Embryonic facial prominence (tissue), 1 donor: ENCODE data around the gene DHX40.
A peak's percentile ranks its signal among the peaks of the same experiment; 100 is the strongest.
"Not testable (repeated sequence)": the region's sequence is repeated elsewhere in the genome, so short reads cannot be mapped to it uniquely, and the experiment has no call there.

Experiments
- DNase-seq: peaks from one replicate; pipeline ENCODE4 v3.0.0-alpha.2; 2016; ENCODE audit errors: extremely low spot score

Gene DHX40, protein sequence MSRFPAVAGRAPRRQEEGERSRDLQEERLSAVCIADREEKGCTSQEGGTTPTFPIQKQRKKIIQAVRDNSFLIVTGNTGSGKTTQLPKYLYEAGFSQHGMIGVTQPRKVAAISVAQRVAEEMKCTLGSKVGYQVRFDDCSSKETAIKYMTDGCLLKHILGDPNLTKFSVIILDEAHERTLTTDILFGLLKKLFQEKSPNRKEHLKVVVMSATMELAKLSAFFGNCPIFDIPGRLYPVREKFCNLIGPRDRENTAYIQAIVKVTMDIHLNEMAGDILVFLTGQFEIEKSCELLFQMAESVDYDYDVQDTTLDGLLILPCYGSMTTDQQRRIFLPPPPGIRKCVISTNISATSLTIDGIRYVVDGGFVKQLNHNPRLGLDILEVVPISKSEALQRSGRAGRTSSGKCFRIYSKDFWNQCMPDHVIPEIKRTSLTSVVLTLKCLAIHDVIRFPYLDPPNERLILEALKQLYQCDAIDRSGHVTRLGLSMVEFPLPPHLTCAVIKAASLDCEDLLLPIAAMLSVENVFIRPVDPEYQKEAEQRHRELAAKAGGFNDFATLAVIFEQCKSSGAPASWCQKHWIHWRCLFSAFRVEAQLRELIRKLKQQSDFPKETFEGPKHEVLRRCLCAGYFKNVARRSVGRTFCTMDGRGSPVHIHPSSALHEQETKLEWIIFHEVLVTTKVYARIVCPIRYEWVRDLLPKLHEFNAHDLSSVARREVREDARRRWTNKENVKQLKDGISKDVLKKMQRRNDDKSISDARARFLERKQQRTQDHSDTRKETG

DNA sequence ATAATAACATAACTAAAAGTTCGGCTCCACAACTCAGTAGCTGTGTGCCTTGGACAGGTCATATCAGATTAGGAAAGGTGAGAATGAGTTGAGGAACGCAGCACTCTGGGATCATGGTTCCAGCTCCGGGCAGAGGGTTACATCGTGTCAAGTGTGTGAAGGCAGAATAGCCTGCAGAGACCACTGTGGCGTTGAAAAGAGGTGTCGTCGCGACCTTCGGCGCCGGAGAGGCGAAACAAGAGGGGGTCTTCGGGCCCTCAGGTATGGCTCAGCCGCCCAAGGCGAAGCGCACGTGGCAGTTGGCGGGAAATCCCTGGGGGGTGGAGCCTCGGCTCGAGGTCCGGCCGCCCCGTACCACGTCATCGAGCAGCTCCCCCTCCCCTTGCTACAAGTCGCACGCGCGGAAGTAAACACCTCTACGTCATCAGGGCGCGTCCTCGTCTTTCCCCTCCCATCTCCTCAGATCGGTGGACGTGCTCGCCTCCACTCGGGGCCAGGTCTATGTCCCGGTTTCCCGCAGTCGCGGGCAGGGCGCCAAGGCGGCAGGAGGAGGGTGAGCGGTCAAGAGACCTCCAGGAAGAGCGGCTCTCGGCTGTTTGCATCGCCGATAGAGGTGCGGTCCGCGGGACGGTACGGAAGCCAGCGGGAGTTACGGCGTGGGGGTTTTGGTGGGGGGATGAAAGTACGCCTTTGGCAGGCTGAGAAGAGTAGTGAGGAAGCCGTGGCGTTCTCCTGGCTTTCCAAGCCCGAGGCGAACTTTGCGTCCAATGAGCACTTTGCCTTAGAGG lies at the start of gene DHX40:
DHX40 (plus strand) TSS at position 440 of the 788 bp plus-strand sequence; CDS start at position 502, 62 bp downstream.
- DNase-seq: peak; percentile 96

DNA sequence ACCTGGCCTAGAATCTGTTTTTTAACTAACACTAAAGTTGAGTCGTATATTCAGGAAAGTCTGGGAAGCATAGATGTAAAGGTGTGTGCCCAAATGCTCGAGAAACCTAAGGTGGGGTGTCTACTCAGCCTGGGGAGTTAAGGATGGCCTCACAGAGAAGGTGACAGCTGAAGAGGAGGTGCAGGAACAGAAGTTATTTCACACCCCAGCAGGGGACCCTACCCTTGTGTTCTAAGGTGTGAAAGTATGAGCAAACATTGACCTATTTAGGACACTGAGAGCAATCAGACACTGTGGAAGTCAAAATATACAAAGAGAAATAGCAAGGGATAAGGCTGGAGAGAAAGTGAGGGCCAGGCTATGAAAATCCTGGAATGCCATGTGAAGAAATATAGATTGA lies 49.0 kb upstream of the DHX40 start:
- no peak for DNase-seq

DNA sequence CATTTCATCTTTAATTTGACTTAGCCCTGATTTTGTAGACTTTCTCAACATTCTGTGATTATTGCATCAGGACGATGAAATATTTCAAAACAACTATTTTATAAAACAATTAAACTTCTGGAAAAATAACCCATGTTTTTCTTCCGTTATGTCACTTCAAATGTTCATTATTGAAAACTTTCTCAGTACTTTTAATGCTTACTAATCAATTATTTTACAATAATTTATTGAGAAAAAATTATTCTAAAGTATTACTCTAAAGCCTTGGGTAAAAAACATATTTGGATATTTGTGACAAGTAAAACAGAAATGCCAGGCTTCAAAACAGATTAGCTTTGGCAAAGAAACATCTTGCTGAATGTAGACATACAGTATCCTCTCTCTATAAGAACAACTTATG lies 46.3 kb upstream of the DHX40 start:
- no peak for DNase-seq

DNA sequence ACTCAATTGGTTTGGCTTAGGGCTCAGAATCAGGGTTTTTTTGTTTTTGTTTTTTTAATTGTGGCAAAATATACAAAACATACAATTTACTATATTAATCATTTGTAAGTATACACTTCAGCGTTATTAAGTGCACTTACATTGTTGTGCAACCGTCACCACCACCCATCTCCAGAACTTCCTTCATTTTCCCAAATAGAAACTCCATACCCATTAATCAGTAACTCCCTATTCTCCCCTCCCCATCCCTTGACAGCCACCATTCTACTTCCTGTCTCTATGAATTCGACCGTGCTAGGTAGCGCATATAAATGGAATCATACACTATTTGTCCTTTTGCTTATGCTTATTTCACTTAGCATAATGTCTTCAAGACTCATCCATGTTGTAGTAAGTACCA lies 45.2 kb upstream of the DHX40 start:
- no peak for DNase-seq

DNA sequence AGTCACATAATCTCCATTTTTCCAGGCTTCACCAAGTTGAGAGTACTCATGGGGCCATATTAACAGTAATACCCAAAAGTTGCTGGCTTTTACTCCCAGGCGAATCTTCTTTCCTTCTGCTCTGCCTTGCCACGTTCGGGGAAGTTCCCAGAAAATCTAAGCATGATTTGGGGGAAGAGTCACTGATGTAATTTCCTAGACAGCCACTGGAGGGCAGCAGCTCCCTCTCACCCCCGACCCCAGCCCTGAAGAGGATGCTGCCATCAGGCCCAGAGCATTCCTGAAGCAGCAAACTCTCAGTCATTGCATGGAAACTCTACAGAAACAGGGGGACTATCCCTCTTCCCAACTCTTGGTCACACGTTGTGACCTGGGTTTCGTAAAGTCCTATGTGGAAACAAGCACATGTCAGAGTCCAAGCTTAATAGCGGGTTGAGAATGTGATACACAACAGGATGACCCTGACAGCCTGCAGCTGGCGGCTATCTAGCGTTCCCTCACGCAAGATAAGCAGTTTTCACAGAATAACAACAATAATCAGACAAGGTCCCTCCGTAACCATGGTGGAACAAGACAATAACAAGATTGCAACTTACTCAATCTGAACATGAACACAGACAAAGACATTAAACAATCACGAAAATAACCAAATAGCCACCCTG lies 43.8 kb upstream of the DHX40 start:
- no peak for DNase-seq

DNA sequence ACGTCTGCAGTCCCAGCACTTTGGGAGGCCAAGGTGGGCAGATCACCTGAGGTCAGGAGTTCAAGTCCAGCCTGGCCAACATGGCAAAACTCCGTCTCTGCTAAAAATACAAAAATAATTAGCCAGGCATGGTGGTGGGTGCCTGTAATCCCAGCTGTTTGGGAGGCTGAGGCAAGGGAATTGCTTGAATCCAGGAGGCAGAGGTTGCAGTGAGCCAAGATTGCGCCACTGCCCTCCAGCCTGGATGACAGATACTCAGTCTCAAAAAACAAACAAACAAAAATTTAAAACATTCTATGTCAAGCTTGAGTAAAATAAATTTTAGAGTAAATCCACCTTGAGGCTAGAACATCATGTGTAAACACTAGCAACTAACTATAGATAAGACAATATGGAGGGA lies 40.5 kb upstream of the DHX40 start:
- not testable (repeated sequence) for DNase-seq

DNA sequence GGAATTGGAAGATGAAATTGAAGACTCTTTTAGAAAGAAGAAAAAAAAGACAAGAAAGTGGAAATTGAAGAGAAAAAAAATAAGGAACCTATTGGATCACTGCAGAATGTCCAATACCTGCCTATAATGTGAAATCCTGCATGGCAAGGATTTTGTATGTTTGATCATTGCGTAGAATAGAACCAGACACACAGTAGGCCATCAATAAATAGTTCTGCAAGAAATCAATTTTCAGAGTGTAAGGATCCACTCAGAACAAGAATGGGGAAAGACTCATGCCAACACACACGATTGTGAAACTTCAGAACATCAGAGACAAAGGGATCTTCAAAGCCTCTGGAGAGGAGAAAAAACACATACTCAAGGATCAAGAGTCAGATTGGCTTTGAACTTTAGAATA lies 39.7 kb upstream of the DHX40 start:
- no peak for DNase-seq

DNA sequence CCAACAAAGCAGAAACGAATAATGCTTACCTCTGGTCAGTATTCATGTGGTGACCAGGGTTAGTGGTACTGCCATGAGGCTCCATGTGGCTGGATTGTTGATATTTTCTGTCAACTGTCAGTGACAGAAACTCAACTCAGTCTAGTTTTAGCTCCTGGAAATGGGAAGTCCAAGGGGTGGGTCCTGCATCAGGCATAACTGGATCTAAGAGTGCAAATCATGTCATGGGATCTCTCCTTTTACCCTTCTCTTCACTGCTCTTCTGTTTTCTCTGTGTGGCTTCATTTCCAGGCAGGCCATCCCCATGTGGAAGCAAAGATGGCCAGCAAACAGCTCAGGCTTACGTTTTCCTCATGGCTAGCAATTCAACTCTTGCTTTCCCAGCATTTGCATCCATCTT lies 39.0 kb upstream of the DHX40 start:
- no peak for DNase-seq

DNA sequence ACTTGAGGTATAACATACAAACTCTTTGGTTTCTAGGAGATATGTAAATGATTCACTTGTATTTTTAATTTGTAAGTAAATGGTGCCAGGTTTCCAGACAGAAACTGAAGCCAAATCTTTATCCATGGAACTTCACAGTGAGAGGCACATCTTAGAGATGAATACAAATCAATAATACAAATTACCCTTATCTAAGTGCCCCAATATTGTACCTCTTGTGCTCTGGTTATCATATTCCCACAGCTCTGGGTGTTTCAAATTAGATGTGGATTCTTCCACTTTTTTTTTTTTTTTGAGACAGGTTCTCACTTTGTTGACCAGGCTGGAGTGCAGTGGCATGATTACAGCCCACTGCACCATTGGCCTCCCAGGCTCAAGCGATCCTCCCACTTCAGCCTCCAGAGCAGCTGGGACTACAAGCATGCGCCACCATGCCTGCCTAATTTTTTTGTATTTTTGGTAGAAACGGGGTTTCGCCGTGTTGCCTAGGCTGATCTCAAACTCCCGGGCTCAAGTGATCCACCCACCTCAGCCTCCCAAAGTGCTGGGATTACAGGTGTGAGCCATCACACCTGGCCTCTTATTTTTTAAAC lies 38.0 kb upstream of the DHX40 start:
- no peak for DNase-seq

DNA sequence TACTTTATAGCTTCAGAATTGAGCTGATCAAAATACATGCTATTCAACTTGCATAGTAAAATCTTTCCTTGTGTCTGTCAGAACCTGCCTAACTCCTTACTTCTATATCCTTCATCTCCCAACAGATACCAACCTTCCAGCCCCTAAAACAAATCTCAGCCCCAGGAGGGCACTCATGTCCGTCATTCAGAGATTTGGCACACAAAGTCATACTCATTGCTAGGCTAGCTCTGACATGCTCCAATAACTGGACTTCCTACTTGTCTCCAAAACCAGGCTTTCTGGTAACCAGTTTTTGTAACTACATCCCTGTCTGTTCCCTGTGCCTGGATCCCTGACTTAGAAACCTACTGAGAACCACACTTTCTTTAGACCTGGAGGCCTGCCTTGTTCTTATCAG lies 37.5 kb upstream of the DHX40 start:
- no peak for DNase-seq

DNA sequence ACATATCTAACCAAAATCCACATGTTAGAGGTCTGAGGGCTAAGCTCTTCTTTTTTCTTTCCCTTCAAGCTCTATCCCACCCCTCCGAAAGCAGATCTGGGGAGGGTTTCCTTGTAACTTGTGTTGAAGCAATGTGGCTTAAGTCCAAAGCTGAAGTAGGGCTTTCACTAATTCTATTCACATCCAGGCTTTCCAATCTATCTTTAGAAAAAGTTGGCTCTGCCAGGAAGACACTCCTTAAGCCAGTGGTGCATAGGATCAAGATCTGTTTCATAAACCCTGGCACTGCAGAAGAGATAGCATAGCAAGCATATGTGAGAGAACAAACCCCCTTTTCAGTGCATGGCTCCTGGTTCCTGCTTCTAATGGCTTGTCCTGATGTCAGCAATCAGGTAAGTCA lies 34.9 kb upstream of the DHX40 start:
- DNase-seq: no peak

DNA sequence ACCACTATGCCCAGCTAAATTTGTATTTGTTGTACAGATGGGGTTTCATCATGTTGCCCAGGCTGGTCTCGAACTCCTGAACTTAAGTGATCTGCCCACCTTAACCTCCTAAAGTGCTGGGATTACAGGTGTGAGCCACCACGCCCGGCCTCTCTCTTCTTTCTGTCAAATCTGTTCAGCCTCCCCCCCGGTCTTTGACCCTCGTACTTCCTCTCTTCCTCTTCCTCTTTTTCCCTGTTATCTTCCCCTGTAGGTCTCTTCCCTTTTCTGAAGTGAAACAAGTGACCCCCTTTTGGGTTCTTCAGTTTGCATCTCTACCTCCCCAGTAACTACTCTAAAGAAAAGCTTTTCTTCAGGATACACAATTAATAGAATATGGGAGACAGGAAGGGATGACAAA lies 31.7 kb upstream of the DHX40 start:
- no peak for DNase-seq

DNA sequence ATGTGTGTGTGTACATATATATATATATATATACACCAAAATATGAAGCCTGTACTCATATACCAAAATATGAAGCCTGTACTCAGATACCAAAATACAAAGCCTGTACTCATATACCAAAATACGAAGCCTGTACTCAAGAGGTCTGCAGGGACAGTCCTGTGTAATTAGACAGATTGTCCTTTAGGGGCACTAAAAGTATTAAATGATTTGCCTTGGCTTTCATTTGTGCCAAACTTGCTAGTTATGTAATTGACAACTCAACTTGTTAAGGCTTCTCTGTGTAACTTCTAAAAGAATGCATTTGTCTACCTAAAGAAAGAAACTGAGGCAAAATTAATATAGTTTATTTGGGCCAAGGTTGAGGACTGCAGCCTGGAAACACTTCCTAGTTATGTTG lies 30.8 kb upstream of the DHX40 start:
- DNase-seq: no peak

DNA sequence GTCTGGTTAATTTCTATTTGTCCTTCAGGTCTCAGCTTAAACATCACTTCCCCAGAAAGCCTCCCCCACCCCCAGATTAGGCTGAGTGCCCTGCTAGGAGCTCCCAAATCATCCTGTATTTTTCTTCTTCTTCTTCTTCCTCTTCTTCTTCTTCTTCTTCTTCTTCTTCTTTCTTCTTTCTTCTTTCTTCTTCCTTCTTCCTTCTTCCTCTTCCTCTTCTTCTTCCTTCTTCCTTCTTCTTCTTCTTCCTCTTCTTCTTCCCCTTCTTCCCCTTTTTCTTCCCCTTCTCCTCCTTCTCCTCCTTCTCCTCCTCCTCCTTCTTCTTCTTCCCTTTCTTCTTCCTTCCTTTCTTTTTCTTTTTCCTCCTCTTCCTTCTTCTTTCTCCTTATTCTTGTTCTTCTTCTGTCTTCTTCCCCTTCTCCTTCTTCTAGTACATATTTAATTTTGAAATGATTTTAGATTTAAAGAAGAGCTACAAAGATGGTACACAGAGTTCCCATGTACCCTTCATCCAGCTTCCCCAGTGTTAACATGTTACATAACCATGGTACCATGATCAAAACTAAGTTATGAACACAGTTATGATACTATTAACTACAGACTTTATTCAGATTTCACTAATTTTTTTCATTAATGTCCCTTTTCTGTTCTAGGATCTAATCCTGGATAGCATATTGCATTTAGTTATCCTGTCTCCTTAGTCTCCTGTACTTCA lies 27.1 kb upstream of the DHX40 start:
- no peak for DNase-seq

DNA sequence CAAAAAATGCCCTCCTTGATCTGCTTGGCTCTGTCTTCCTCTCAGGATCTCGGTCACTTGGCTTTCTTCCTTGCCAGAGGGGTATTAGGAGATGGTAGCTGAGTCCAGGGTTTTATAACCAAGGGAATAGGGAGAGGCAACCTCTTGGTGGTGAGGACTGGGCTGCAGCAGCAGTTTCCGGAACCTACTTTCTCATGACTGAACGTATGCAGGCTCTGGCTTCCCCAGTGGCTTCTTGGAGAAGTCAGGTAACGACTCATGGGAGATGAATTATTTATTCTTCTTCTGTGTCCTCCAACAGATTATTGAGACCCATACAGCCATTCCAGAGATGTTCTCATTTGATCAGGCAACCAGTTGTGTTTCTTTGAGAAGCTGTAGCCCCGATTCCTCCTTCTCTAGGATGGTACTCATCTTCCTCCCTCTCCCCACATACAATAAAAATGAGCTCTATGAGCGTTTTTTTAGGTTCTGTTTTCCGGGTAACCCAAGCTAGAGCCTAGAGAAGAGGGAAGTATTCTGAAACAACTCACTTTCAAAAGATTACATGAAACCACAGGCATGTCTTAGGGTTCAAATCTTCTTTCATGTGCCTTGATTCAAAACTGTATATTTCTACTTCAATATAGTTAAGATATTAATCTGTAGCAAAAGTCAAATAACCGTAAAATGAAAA lies 22.3 kb upstream of the DHX40 start:
- DNase-seq: no peak

DNA sequence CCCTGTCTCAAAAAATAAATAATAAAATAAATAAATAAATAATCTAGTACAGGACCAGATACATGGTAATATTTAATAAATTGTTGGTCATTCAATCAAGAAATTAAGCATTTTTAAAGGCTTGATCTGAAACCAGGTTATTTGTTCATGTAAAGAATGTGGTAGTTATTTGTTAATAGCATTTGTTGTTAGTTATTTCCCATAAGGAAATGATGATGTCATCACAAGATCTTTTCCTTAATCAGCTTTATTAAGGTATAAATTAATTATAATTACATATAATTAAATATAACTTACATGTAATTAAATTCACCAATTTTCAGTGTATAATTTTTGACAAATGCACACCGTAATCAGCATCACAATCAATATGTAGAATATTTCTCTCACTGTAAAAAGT lies 19.5 kb upstream of the DHX40 start:
- DNase-seq: no peak

DNA sequence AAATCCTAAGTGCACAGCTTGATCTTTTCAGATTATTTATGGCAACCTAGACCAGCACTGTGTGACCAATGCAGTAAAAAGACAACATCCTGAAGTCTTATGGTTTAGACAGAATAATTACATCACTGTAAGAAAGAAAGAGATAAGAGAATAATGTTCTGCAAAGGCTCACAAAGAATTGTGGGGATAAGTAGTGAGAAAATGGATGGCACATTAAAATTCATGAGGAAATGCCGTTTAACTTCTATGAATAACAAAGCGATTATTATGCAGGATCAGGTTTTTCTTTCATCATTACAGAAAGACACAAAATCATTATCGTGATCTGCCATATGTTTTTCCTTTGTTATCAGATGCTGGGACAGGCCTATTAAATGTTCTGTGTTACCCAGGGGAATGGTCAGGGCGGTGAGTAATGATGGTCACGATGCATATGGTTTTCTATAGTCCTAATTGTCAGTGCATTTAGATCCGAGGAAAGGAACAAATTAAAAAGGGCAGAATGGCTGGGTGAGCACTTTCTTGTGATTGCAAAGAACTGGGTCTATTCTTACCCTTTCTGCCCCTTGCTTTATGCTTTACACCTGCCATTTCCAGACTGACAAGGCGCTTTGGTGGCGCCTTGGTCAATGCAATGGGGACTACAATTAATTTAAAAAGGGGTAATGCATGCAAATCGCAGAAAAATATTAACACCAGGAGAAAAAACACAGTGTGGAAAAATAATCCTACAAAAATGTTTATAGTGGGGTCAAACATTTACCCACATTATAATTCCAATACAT lies 18.1 kb upstream of the DHX40 start:
- DNase-seq: no peak

DNA sequence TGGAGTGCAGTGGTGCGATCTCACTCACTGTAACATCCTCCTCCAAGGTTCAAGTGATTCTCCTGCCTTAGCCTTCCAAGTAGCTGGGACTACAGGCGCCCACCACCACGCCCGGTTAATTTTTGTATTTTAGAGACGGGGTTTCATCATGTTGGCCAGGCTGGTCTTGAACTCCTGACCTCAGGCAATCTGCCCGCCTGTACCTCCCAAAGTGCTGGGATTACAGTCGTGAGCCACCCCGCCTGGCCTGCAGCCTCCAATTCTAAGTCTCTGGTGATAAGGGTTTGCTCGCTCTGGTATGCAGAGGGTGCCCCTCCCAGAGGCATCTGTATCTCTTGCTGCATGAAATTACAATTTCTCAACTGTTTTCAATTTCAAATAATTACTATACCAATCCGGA lies 16.4 kb upstream of the DHX40 start:
- DNase-seq: not testable (repeated sequence)

DNA sequence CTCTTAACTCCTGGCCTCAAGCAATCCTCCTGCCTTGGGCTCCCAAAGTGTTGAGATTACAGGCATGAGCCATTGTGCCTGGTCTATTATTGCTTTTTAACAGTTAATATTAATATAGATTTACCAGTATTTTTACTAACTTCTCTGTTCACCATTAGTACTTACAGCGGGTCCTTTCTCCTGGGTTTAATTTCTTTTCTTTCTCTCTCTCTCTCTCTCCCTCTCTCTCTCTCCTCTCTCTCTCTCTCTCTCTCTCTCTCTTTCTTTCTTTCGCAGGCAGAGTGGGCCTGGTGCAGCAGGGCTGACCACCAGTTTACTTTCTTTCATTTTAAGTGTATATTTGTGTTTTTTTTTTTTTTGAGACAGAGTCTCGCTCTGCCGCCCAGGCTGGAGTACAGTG lies 14.7 kb upstream of the DHX40 start:
- DNase-seq: no peak
